NCI-H510A (cell line): Measurements from ENCODE around the gene COL26A1.
"Not testable (repeated sequence)": the region's sequence is repeated elsewhere in the genome, so short reads cannot be mapped to it uniquely, and the experiment has no call there.

ENCODE experiments used
- DNase-seq: peaks from one replicate; lab custom pipeline; 2025; lab: John Stamatoyannopoulos, UW

The COL26A1 gene

DNA sequence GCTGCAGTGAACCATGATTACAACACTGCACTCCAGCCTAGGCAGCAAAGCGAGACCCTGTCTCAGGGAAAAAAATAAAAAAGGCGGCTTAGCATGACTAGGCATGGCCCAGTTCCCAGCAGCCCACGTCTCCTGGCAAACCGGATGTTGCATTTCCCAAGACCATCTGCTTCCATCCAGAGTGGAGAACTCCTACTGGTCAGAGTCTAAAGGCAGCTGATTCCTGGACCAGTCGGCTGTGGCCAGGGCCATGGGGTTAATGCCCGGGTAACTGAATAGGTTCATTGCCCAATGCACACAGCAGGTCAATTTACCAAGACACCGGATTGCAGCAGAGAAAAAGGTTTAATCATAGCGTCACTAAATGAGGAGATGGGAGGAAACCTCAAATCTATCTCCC, 133.3 kb downstream of the COL26A1 start:
- no peak for DNase-seq

DNA sequence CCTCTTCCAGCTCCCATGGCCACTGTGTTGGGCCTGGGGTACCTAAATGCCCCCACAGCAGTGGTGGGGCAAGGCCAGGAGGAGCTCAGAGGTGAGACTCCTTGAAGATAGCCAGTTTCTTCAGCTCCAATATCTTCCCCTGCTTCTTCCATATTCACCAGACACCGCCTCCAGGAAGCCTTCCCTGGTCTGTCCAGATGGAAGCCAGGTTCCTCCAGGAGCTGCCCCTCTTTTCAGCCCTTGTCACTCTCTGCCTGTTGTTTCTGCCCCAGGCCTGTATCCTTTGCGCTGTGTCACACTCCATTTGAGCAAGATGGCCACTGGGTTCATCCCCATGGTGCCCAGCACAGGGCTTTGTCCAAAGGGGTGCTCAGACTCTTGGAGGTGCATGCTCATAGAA, 138.7 kb downstream of the COL26A1 start:
- DNase-seq = no peak

DNA sequence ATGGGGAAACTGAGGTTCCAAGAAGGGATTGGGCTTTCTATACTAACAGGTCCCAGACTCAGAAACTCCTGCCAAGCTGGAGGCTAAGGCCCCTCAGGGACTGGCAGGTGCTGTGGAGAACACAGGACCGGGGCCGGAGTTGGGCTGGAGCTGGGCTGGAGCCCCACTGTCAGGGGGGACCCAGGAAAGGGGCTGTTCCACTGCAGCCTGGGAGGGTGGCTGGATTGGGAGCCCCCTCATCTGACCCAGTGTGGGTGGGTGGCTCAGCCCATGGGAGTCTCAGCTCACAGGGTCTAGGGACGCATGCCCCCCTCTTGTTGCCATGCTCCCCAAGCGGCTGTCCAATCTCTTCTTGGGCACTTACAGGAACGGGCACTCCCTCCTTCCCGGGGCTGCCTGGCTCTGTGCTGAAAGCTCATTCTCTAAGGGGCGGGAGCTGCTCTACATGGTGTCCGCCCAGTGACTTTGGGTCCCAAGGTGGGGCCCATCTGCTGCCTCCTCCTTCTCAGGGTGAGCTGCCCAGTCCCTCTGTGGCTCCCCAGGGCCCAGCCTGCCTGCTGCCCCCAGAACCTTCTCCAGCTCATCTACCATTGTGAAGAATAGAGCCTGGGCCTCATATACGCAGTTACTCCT, 139.9 kb downstream of the COL26A1 start:
- no peak for DNase-seq

- not testable (repeated sequence) for DNase-seq
These were observed 142.8 kb downstream of the COL26A1 start for GRCh38 chr7:101505510-101505909.

- no peak for DNase-seq
These were observed 143.9 kb downstream of the COL26A1 start for GRCh38 chr7:101506531-101506930.

DNA sequence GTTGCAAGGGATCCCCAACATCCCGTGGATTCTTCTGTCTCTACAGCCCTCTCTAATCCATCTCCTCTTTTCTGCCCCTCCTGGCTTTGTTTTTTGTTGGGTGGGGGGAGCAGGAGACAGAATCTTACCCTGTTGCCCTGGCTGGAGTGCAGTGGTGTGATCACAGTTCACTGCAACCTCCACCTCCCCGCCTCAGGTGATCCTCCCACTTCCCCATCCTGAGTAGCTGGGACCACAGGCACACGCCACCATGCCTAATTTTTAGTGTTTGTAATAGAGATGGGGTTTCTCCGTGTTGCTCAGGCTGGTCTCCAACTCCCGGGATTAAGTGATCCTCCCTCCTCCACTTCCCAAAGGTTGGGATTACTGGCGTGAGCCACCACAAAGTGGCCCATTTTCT, 144.7 kb downstream of the COL26A1 start:
- no peak for DNase-seq

DNA sequence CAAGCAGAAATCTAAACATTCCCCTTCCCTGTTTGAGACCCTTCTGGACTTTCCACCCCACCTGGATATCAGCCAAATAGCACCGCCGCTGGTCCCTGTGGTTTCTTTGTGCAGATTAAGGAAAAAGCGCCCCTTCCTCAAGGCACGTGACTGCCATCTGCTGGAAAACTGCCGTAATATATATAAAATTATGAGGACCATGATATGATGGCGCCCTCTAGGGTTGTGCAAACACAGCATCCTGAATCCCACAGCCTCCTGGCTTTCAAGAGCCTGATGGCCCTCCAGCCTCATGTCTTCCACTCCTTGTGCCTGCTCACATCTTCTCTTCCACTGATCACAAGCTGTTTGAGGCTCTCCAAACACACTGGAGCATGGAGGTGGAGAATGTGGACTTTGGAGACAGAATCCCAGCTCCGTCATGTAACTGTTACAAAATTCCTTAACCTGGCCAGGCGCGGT, 145.1 kb downstream of the COL26A1 start:
- peak; percentile 3 for DNase-seq

- no peak for DNase-seq
These were observed 147.6 kb downstream of the COL26A1 start for GRCh38 chr7:101510297-101510696.

- no peak for DNase-seq
These were observed 149.3 kb downstream of the COL26A1 start for GRCh38 chr7:101511965-101512364.

DNA sequence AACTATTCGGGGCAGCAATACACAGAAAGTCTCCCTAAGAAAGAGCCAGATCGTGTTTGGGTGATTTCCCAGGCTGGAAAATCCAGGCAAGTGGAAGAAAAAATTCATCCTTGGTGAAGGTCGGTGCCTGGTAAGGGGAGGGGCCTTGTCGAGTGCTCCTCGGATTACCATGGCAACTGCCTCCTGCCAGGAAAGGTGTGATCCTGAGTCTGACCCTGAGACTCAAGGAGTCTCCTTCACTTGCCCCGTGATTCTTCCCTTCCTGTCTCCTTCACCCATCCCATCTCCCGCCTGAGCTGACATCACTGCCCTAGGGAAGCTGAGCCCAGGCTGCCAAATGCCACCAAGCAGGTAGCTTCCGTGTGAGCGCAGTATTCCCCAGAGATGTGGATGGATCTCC, 154.2 kb downstream of the COL26A1 start:
- DNase-seq = no peak

- no peak for DNase-seq
These were observed 154.6 kb downstream of the COL26A1 start for GRCh38 chr7:101517304-101517703.

- DNase-seq = no peak
These were observed 155.7 kb downstream of the COL26A1 start for GRCh38 chr7:101518336-101518735.

DNA sequence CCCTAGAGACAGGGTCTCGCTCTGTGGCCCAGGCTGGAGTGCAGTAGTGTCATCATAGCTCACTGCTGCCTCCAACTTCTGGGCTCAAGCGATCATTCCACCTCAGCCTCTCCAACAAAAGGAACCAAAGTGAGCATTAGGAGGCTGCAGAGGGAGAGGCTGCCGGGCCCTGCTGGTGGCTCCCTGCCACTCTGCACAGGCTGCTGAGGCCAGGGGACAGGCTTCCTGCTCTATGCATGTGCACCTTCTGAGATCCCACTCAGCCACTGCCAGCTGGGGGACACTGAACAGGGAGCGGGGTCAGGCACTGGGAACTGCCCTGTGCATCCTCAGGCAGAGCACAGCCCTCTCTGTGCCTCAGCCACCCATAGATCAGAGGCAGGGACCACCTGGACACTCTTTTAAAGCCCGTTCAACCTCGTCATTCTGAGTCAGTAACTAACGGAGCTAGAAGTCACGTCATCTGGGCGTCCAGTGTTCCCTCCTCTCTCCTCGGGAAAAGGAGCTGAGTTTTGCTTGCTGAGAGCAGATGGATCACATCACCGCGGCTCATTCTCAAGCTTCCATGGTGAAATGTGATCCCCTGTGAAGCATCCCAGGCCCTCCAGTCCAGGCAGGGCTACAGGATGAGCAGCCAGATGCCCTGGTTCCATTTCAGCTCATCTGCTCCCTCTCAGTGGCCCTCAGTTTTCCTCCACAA, 156.8 kb downstream of the COL26A1 start:
- no peak for DNase-seq

- DNase-seq = no peak
These were observed 158.8 kb downstream of the COL26A1 start for GRCh38 chr7:101521430-101521925.

DNA sequence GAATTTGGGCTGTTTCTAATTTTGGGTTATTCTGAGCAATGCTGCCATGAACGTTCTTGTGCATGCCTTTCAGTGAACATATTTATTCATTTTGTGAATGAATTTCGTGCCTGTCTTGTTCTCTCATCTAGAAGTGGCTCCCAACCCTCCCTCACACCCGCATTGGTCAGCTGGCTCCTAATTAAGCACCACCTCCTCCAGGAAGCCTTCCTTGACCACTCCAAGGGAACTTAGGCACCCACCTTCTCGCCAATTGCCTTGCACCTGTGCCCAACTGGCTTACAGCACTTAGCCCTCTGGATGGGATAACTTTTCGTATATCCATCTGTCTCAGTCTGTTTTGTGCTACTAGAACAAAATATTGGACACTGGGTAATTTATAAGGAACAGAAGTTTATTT, 159.3 kb downstream of the COL26A1 start:
- DNase-seq = no peak

DNA sequence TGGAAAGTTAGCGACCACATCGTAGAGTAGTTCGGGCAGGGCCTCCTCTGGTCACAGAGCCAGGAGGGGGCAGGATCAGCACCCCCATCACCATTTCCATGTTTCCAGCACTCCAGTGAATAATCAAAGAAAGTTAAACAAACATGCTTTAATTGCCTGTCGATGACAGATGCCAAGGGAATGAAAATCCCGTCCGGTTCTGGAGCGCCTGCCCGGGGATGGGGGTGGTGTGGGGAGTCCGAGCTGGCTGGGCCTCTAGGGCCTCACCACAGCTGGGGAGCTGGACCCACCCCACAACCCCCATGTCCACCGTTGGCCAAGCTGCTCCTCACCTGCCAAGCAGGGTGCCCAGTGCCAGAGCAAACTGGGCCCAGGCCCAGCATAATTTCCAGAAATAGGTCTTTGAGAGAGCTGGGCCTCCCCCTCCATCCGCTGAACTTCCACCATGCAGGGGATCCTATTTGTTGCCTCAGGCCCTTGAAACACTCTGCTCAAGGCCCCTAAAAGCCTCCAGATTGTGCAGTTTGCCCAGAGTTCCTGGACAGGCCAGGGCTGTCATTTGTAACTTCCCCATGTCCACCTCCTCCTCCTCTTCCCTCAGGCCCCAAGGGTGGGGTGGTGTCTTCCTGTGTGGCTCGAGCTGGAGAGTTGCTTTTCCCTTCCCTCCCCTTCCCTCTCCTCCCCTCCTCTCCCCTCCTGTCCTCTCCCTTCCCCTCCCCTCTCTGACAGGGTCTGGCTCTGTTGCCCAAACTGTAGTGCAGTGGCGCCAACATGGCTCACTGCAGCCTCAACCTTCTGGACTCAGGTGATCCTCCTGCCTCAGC, 165.4 kb downstream of the COL26A1 start:
- no peak for DNase-seq

DNA sequence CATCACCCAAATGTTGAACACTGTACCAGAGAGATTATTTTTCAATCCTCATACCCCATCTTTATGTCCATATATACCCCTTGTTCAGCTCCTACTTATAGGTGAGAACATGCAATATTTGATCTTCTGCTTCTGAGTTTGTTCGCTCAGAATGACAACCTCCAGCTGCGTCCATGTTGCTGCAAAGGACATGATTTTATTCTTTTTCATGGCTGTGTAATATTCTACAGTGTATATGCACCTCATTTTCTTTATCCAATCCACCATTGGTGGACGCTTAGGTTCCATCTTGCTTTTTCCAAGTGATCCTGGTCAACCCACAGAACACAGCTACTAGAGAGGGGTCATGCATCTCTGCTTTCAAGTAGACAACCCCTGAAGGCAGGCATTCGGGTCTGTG, 166.9 kb downstream of the COL26A1 start:
- no peak for DNase-seq

- no peak for DNase-seq
These were observed 169.2 kb downstream of the COL26A1 start for GRCh38 chr7:101531726-101532357.

- DNase-seq = no peak
These were observed 169.9 kb downstream of the COL26A1 start for GRCh38 chr7:101532400-101533102.

DNA sequence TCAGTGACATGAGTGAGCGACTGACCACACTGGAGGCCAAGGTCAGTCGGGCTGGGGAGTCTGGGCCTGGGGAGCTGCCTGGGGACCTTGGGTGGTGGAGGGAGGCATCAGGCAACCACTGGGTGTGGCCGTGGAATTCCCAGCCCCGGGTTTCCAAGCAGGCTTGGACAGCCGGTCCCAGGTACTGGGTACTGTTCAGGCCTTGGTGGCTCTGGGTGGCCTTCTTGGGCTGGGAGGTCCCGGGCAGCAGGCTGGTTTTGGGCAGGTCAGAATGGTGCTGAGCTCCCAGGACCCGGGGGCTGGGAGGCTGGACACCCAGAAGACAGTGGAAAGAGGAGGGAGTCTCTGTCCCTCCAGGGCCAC, 170.4 kb downstream of the COL26A1 start:
- DNase-seq = no peak

DNA sequence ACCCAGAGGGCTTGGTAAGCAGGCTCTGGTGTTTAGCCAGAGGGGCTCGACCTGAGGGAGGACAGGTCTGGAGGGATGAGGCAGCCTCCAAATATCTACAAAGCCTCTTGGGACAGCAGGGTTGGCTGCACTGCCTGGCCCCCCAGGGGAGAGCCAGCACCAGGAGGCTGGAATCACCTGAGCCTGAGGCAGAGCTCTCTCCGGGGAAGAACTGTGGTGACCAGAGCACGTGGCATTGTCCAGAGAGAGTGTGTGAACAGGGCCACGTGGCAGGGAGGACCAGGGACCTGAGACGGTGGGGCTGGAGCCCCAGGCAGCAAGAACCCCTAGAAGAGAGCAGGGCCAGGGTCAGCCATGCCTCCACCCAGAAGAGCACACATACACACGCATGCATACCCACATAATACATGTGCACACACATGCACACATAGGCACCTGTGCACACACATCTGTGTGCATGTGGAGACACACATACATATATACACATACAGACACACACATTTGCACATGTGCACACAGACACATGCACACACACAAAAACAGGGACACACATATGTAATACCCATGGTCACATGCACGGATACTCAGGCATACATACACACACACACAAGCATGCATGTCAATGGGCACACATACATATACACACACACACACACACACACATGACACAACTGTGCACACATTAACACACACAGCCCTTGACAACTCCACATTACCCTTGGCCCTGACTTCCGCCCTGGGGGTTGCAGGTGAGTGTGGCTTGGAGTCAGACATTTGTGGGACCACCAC, 171.5 kb downstream of the COL26A1 start:
- no peak for DNase-seq
